ENCODE results near the gene SAFB2. TPM values are rescaled to one million over a fixed set of nuclear protein-coding genes. Genes with fewer than 3 reads are reported as not detected.

The SAFB2 gene
- total RNA-seq, 4 donors from 2014 or later = 25.3 to 81.6 (median 41.6) TPM

DNA sequence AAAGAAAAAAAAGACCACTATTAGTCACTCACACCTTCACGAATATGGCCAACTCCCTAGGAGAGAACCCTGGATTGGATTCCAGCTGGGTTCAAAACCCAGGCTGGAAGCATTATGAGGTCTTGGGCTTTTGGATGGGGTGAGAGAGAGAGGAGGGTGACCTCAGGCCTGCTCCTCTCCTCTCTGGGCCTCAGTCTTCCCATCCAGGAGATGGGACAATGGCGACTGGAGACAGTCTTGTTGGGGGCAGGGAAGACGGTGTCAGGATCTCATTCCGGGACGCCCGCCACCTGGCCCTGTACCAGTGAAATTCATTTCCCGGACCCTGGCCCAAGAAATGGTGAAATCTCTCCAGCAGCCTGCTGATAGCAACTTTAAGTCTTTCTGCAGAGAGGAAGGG is 81.1 kb downstream of the SAFB2 start:
- no peak overlapping the region for H3K4me3 ChIP-seq
- no peaks in the 10 kb centered on the region for H3K9me3 ChIP-seq
- 57 to 73% methylated on average over 1 to 3 of the region's 7 CpGs for WGBS, 2 donors (ENCODE audit: low coverage in 1 of 2)
- no peaks in the 10 kb centered on the region for H3K36me3 ChIP-seq
- H3K27me3 ChIP-seq = peaks cover 2% of the 10 kb centered on the region
- no peak overlapping the region for H3K27ac ChIP-seq
- TF ChIP-seq EP300 (IDR thresholded peaks at IDR 0.05) (no peak), POLR2A (IDR thresholded peaks at IDR 0.05) (no peak), POLR2AphosphoS5 (IDR thresholded peaks at IDR 0.05) (no peak)
- TF ChIP-seq, protein P1, sequence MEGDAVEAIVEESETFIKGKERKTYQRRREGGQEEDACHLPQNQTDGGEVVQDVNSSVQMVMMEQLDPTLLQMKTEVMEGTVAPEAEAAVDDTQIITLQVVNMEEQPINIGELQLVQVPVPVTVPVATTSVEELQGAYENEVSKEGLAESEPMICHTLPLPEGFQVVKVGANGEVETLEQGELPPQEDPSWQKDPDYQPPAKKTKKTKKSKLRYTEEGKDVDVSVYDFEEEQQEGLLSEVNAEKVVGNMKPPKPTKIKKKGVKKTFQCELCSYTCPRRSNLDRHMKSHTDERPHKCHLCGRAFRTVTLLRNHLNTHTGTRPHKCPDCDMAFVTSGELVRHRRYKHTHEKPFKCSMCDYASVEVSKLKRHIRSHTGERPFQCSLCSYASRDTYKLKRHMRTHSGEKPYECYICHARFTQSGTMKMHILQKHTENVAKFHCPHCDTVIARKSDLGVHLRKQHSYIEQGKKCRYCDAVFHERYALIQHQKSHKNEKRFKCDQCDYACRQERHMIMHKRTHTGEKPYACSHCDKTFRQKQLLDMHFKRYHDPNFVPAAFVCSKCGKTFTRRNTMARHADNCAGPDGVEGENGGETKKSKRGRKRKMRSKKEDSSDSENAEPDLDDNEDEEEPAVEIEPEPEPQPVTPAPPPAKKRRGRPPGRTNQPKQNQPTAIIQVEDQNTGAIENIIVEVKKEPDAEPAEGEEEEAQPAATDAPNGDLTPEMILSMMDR (IDR thresholded peaks at IDR 0.05) = no peak
- no peak for ATAC-seq
- H3K4me1 ChIP-seq = peaks cover 0 to 28% (median 5%) of the 10 kb centered on the region in 3 donors

DNA sequence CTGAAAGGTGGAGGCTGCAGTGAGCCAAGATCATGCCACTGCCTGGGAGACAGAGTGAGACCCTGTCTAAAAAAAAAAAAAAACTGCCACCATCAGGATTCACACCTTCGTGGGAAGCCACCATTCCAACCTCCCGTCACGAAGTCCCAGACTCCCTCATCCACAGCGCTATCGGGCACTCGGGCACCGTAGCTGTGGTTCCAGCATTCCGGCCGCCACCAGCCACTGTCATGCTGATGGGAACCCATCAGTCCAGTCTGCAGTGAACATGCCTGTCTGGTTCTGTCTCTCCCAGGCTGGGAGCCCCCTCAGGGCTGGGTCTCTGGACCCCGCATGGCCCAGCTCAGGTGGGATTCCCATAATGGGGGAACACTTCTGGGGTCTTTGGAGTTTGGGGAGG is 82.4 kb downstream of the SAFB2 start:
- no peak for ATAC-seq
- Histone ChIP-seq H3K9me3 (peaks cover 0 to 3% (median 0%) of the 10 kb centered on the region in 3 donors), H3K27ac (no peak overlapping the region), H3K4me1 (peaks cover 0 to 35% (median 7%) of the 10 kb centered on the region in 3 donors), H3K27me3 (peaks cover 6% of the 10 kb centered on the region), H3K36me3 (no peaks in the 10 kb centered on the region), H3K4me3 (no peak overlapping the region)
- TF ChIP-seq EP300 (IDR thresholded peaks at IDR 0.05) = no peak
- TF ChIP-seq, protein P1 (IDR thresholded peaks at IDR 0.05) = no peak
- TF ChIP-seq POLR2AphosphoS5 (IDR thresholded peaks at IDR 0.05) = no peak
- no peak for TF ChIP-seq POLR2A (IDR thresholded peaks at IDR 0.05)
- WGBS, 2 donors (ENCODE audit: low coverage in 1 of 2) = 92 to 100% methylated on average over 2 to 5 of the region's 10 CpGs

DNA sequence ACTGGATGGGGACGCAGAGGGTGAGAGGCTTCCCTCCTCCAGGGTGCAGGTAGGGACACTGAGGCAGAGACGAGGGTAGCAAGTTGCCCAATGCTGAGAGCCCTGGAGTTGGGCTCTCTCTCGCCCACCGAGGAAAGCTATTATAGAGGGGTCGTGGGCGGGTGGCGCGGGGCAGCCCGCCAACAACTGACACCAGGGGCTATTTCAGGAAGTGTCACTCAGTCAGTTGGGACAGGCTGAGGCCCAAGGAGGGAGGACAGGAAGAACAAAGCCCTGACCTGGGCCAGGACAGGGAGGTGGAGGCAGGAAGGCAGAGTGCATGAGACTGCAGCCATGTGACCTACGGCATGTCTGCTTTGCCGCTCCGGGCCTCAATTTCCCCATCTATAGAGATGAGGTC is 84.7 kb downstream of the SAFB2 start:
- 71% methylated on average over 12 of the region's 12 CpGs; no CpG with 5 or more reads in 1 of the 2 donors for WGBS, 2 donors (ENCODE audit: low coverage in 1 of 2)
- ATAC-seq = no peak
- H3K27ac ChIP-seq = no peak overlapping the region

More for the DNA sequence above, 84.7 kb downstream of the SAFB2 start:
- H3K4me1 ChIP-seq = peaks cover 0 to 35% (median 7%) of the 10 kb centered on the region in 3 donors
- TF ChIP-seq, protein P1 (IDR thresholded peaks at IDR 0.05) = no peak
- TF ChIP-seq POLR2AphosphoS5 (IDR thresholded peaks at IDR 0.05) (no peak), EP300 (IDR thresholded peaks at IDR 0.05) (no peak), POLR2A (IDR thresholded peaks at IDR 0.05) (no peak)
- no peaks in the 10 kb centered on the region for H3K36me3 ChIP-seq
- peaks cover 6% of the 10 kb centered on the region for H3K27me3 ChIP-seq
- no peak overlapping the region for H3K4me3 ChIP-seq
- peaks cover 0 to 23% (median 0%) of the 10 kb centered on the region in 3 donors for H3K9me3 ChIP-seq

Small RNA genes lying within 50 kb of the gene (small RNA-seq; reads per million reads assigned to genes)
- gene SNRPEP4 = 0 reads per million in 4 donors

Other genes starting within 250 kb of the SAFB2 start
- gene ZNRF4, start 167.4 kb downstream of the SAFB2 start, total RNA-seq = not detected
- under 1 TPM; 0.35 to 0.64 (median 0.44) TPM for gene TINCR, start 54.8 kb downstream of the SAFB2 start, total RNA-seq
- 10 to 100 TPM; 39.7 to 73.6 (median 65.2) TPM for gene SAFB, start 307 bp upstream of the SAFB2 start, total RNA-seq
- 10 to 100 TPM; 29.7 to 60.6 (median 50.7) TPM for gene MICOS13, start 57.7 kb upstream of the SAFB2 start, total RNA-seq
- 10 to 100 TPM; 11.2 to 22.9 (median 18.9) TPM for gene HSD11B1L, start 58.3 kb upstream of the SAFB2 start, total RNA-seq
- 1,000 to 10,000 TPM in 1 of 4 donors, 100 to 1,000 TPM in 3; 393 to 1,204 (median 723) TPM for gene RPL36, start 67.5 kb upstream of the SAFB2 start, total RNA-seq
- 10 to 100 TPM; 44.5 to 73.2 (median 64.1) TPM for gene LONP1, start 97.4 kb upstream of the SAFB2 start, total RNA-seq
- gene CATSPERD, start 97.9 kb upstream of the SAFB2 start, total RNA-seq = under 1 TPM in 2 of 4 donors, not detected in 2; 0.27 to 0.47 TPM
- under 1 TPM in 1 of 4 donors, not detected in 3; 0.40 TPM for gene PRR22, start 162.0 kb upstream of the SAFB2 start, total RNA-seq
- gene DUS3L, start 168.4 kb upstream of the SAFB2 start, total RNA-seq = 10 to 100 TPM; 14.1 to 39.4 (median 22.6) TPM
- 10 to 100 TPM in 2 of 4 donors, 1 to 10 TPM in 2; 3.6 to 27.2 (median 14.6) TPM for gene NRTN, start 182.3 kb upstream of the SAFB2 start, total RNA-seq
- gene FUT6, start 216.9 kb upstream of the SAFB2 start, total RNA-seq = 1 to 10 TPM in 1 of 4 donors, not detected in 3; 3.0 TPM
- 1 to 10 TPM in 2 of 4 donors, under 1 TPM in 1, not detected in 1; 0.12 to 4.8 (median 4.5) TPM for gene FUT3, start 228.7 kb upstream of the SAFB2 start, total RNA-seq
- gene FUT5, start 247.8 kb upstream of the SAFB2 start, total RNA-seq = not detected

Data from gastroesophageal sphincter (tissue), 4 donors.